MM.1S (cell line): ENCODE results near the gene MACROD2.

Experiments
- EZH2 ChIP-seq: fragments of 300-600 bp; sonication (generic); optimal IDR thresholded peaks from 2 replicates; pipeline ENCODE3; 2017; ENCODE audit warnings: low read depth, mild to moderate bottlenecking, antibody characterized with exemption, low read length, mixed read lengths
- EZH2phosphoT487 ChIP-seq: fragments of 300-600 bp; sonication (generic); IDR thresholded peaks from 2 replicates; pipeline ENCODE4 v1.6.1; 2018; ENCODE audit warnings: antibody characterized with exemption, low read length
- TF ChIP-seq, protein P1 (sequence below): fragments of 300-600 bp; sonication (generic); IDR thresholded peaks from 2 replicates; pipeline ENCODE4 v1.5.1; 2016; ENCODE audit warnings: antibody characterized with exemption, low read length, mixed read lengths

GRCh38 chr20:14012671-14013070 lies 17.4 kb downstream of the MACROD2 start:
- TF ChIP-seq EZH2phosphoT487, result no peak
- TF ChIP-seq, protein P1, sequence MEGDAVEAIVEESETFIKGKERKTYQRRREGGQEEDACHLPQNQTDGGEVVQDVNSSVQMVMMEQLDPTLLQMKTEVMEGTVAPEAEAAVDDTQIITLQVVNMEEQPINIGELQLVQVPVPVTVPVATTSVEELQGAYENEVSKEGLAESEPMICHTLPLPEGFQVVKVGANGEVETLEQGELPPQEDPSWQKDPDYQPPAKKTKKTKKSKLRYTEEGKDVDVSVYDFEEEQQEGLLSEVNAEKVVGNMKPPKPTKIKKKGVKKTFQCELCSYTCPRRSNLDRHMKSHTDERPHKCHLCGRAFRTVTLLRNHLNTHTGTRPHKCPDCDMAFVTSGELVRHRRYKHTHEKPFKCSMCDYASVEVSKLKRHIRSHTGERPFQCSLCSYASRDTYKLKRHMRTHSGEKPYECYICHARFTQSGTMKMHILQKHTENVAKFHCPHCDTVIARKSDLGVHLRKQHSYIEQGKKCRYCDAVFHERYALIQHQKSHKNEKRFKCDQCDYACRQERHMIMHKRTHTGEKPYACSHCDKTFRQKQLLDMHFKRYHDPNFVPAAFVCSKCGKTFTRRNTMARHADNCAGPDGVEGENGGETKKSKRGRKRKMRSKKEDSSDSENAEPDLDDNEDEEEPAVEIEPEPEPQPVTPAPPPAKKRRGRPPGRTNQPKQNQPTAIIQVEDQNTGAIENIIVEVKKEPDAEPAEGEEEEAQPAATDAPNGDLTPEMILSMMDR, result no peak
- TF ChIP-seq EZH2, result no peak
